HEK293 (cell line): ENCODE data around the gene VILL.

Experiments
- CTCF ChIP-seq: fragments of 450-650 bp; formaldehyde crosslinking; IDR thresholded peaks from 2 replicates; pipeline ENCODE4 v1.5.1; 2016; ENCODE audit warnings: missing biosample characterization, missing genetic modification characterization
- KLF7 ChIP-seq: fragments of 450-650 bp; formaldehyde crosslinking; IDR thresholded peaks from 2 replicates; pipeline ENCODE4 v1.5.1; 2016; ENCODE audit warnings: missing biosample characterization, missing genetic modification characterization, borderline replicate concordance
- MYNN ChIP-seq: fragments of 450-650 bp; formaldehyde crosslinking; IDR thresholded peaks from 2 replicates; pipeline ENCODE4 v1.5.1; 2016; ENCODE audit warnings: missing biosample characterization, missing genetic modification characterization, borderline replicate concordance
- YY1 ChIP-seq: fragments of 450-650 bp; formaldehyde crosslinking; IDR thresholded peaks from 2 replicates; pipeline ENCODE4 v1.5.1; 2018; ENCODE audit warnings: missing biosample characterization, missing genetic modification characterization
- ZBTB20 ChIP-seq: fragments of 450-650 bp; formaldehyde crosslinking; IDR thresholded peaks from 2 replicates; pipeline ENCODE4 v1.5.1; 2016; ENCODE audit warnings: missing biosample characterization, missing genetic modification characterization
- ZBTB21 ChIP-seq: fragments of 450-650 bp; formaldehyde crosslinking; IDR thresholded peaks from 2 replicates; pipeline ENCODE4 v1.5.1; 2017; ENCODE audit warnings: missing biosample characterization, missing genetic modification characterization
- ZBTB26 ChIP-seq: fragments of 450-650 bp; formaldehyde crosslinking; optimal IDR thresholded peaks from 2 replicates; pipeline ENCODE3; 2016; ENCODE audit warnings: missing biosample characterization, mild to moderate bottlenecking, missing genetic modification characterization
- ZNF169 ChIP-seq: fragments of 450-650 bp; formaldehyde crosslinking; IDR thresholded peaks from 2 replicates; pipeline ENCODE4 v1.5.1; 2016; ENCODE audit warnings: missing biosample characterization, missing genetic modification characterization
- ZNF174 ChIP-seq: fragments of 450-650 bp; formaldehyde crosslinking; IDR thresholded peaks from 2 replicates; pipeline ENCODE4 v1.5.0; 2017; ENCODE audit warnings: missing biosample characterization, mild to moderate bottlenecking, missing genetic modification characterization
- ZNF692 ChIP-seq: fragments of 450-650 bp; formaldehyde crosslinking; IDR thresholded peaks from 2 replicates; pipeline ENCODE4 v1.5.1; 2016; ENCODE audit warnings: missing biosample characterization, missing genetic modification characterization
- ZNF830 ChIP-seq: fragments of 450-650 bp; IDR thresholded peaks from 2 replicates; pipeline ENCODE4 v1.5.0; 2018; ENCODE audit warnings: missing biosample characterization, missing genetic modification characterization, low read depth, mild to moderate bottlenecking, moderate library complexity

GRCh38 chr3:37984051-37984450, 6.5 kb upstream of the VILL start:
- no peak for TF ChIP-seq YY1 (tag by site-specific recombination)
- TF ChIP-seq ZNF830 (tag by site-specific recombination) = no peak
- no peak for TF ChIP-seq CTCF (tag by site-specific recombination)
- no peak for TF ChIP-seq MYNN
- no peak for TF ChIP-seq KLF7 (tag by site-specific recombination)
- no peak for TF ChIP-seq ZNF692
- TF ChIP-seq ZNF174 (tag by site-specific recombination) = no peak
- TF ChIP-seq ZBTB20 (tag by site-specific recombination) = no peak
- no peak for TF ChIP-seq ZBTB26
- TF ChIP-seq ZNF169 = no peak
- no peak for TF ChIP-seq ZBTB21 (tag by site-specific recombination)
